ENCODE data around the gene RAD51B.
A peak's percentile ranks its signal among the peaks of the same experiment; 100 is the strongest.

Gene RAD51B

GRCh38 chr14:68704736-68705720, 885.4 kb downstream of the RAD51B start:
- DNase-seq (ENCODE audit: low read depth in 1 of 2, low spot score in 1 of 2) = no peak

GRCh38 chr14:68705741-68706283, 886.2 kb downstream of the RAD51B start:
- no peak for DNase-seq (ENCODE audit: low read depth in 1 of 2, low spot score in 1 of 2)

DNA sequence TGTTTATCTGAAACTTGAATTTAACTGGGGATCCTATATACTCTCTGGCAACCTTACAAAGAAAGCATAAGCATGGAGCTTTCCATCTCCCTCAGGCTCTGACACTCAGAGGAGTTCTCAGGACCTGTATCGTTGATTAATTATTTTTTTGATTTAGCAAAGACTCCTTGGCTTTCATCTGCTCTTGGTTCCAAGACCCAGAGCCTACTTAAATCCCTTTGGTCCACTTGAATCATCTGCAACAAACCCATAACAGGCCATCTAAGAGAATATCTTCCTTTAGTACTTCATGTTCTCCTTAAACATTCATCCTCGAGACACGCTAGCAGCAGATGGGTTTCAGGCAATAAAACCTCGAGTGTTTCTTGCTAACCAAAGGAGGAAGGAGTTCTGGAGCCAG, 887.9 kb downstream of the RAD51B start:
- no peak for DNase-seq (ENCODE audit: low read depth in 1 of 2, low spot score in 1 of 2)

GRCh38 chr14:68708343-68708742, 888.8 kb downstream of the RAD51B start:
- no peak for DNase-seq (ENCODE audit: low read depth in 1 of 2, low spot score in 1 of 2)

GRCh38 chr14:68709007-68709406, 889.4 kb downstream of the RAD51B start:
- no peak for DNase-seq (ENCODE audit: low read depth in 1 of 2, low spot score in 1 of 2)

DNA sequence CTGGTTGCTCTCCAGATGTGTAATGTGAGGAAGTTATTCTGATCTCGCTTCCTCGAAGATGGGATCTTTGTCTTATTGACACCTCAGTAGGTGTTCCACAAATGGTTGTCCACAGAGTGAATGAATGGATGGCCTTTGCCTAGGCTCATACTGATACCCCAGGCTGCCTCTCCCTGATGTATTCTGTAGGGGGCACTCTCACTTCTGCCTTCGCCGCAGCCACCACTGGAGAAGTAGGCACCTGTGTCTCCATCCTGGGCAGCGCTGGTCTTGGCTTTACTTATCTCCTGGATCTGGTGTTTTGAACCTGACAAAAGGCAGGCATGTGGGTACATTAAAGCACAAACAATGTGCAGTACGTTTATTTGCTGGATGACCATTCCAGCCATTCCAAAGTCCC, 891.2 kb downstream of the RAD51B start:
- no peak for DNase-seq (ENCODE audit: low read depth in 1 of 2, low spot score in 1 of 2)

GRCh38 chr14:68711561-68712309, 892.2 kb downstream of the RAD51B start:
- no peak for DNase-seq (ENCODE audit: low read depth in 1 of 2, low spot score in 1 of 2)

GRCh38 chr14:68712703-68713370, 893.3 kb downstream of the RAD51B start:
- DNase-seq (ENCODE audit: low read depth in 1 of 2, low spot score in 1 of 2) = no peak

DNA sequence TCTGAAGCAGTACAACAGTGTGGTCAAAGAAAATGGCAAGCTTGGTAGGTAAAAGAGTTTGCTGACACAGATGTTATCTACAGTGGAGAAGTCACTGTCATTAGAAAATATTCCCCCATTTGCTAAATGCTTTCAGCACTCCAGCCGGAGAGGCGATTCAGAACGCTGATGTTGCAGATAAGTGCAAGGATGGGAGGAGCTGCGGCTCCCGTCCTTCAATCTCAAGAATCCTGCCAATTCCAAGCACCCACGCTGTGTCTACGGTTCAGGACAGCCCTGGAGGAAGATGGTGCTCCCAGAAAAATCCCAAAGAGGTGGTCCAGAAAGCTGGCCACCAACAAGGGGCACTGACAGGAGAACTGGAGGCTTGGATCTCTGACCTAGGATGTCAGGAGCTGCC, 894.2 kb downstream of the RAD51B start:
- DNase-seq (ENCODE audit: low read depth in 1 of 2, low spot score in 1 of 2) = no peak

GRCh38 chr14:68714991-68715924, 895.7 kb downstream of the RAD51B start:
- no peak for DNase-seq (ENCODE audit: low read depth in 1 of 2, low spot score in 1 of 2)

GRCh38 chr14:68716698-68717097, 897.1 kb downstream of the RAD51B start:
- no peak for DNase-seq (ENCODE audit: low read depth in 1 of 2, low spot score in 1 of 2)

GRCh38 chr14:68718023-68718990, 898.7 kb downstream of the RAD51B start:
- DNase-seq (ENCODE audit: low read depth in 1 of 2, low spot score in 1 of 2) = no peak

DNA sequence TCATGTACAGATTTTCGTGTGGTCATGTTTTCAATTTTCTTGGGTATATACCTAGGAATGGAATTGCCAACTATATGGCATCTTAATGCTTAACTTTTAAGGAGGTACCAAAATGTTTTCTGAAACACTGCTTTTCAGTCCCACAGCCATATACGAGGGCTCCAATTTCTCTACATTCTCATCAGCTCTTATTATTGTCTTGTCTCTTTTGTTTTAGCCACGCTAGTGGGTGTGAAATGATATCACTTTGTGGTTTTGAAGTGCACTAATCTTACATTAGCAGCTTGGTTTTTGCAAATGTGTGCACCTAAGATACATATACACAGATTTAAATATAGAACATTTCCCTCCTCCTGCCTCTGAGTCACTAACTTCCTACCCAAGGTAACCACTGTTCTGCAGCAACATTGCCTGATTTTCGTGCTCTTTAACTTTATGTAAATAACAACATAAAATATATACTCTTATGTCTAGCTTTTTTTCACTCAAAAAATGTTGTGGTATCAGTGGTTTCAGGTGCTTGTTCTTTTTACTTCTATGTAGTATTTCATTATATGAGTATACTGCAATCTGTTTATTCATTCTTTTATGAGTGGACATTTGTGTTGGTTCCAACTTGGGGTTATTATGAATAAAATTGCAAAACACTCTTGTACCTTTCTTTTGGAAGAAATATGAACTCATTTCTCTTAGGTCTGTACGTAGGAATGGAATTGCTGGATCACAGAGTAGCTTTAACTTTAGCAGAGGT, 900.2 kb downstream of the RAD51B start:
- DNase-seq (ENCODE audit: low read depth in 1 of 2, low spot score in 1 of 2) = peak in 1 of 2 donors; percentile 32

DNA sequence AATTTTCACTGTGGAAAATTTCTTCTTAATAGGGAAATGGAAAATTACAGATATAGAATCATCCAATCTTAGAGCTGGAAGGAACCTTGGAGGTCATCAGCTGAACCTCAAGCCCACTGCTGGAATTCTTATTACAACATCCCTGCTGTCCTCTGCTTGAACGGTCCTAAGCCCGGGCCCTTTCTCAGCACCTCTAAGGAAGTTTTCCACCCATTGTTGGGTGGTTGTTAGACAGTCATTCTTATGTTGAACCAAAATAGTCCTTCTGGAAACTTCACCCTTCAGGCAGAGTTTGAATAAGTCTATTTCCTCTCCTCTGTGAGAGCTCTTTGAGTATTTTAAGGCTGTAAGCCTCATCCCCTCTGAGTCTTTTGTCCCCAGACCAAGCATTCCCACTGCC, 902.6 kb downstream of the RAD51B start:
- DNase-seq (ENCODE audit: low read depth in 1 of 2, low spot score in 1 of 2) = no peak

- no peak for DNase-seq (ENCODE audit: low read depth in 1 of 2, low spot score in 1 of 2)
Observed at GRCh38 chr14:68722968-68723566, 903.5 kb downstream of the RAD51B start.

- DNase-seq (ENCODE audit: low read depth in 1 of 2, low spot score in 1 of 2) = no peak
Observed at GRCh38 chr14:68723808-68724268, 904.3 kb downstream of the RAD51B start.

GRCh38 chr14:68724914-68725313, 905.3 kb downstream of the RAD51B start:
- no peak for DNase-seq (ENCODE audit: low read depth in 1 of 2, low spot score in 1 of 2)
